IPS-18a (cell line): ENCODE measurements around the gene AIRE.

ENCODE experiments used
- H3K27ac ChIP-seq: one replicate; pipeline ENCODE4 v1.5.1; 2013; ENCODE audit warnings: low read length
- H3K27me3 ChIP-seq: one replicate; pipeline ENCODE4 v1.6.1; 2013; ENCODE audit warnings: mild to moderate bottlenecking, low read length; ENCODE audit not compliant: control insufficient read depth, insufficient read depth
- H3K36me3 ChIP-seq: one replicate; pipeline ENCODE4 v1.6.1; 2013; ENCODE audit warnings: low read depth, low read length; ENCODE audit not compliant: control insufficient read depth
- H3K4me1 ChIP-seq: one replicate; pipeline ENCODE4 v1.6.1; 2013; ENCODE audit warnings: low read depth, low read length; ENCODE audit not compliant: control insufficient read depth
- H3K4me3 ChIP-seq: one replicate; pipeline ENCODE4 v1.5.1; 2013; ENCODE audit warnings: low read length
- H3K9ac ChIP-seq: one replicate; pipeline ENCODE4 v1.6.1; 2013; ENCODE audit warnings: mild to moderate bottlenecking, low read length, moderate library complexity
- H3K9me3 ChIP-seq: one replicate; pipeline ENCODE4 v1.6.1; 2013; ENCODE audit warnings: low read depth, low read length; ENCODE audit not compliant: control insufficient read depth

The AIRE gene

DNA sequence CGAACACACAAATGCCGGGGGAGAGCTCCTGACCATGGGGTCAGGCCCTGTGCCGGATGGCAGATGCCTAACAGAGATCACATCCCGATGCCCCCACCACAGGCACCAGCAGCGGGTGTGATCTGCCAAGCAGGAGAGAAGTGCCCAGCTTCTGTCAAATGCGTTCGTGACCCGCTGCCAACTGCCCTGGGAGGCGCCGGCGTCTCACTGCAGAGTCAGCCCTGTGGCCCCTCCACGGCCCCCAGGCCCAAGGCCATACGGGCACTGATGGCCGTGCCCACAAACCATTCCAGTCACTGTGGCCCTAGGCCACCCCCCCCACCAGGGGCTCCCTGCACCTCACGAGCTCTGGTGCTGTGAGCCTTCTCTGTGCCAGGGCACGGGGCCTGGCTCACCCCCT is 45.5 kb downstream of the AIRE start:
- Histone ChIP-seq H3K9me3 (no peaks in the 10 kb centered on the region), H3K36me3 (no peaks in the 10 kb centered on the region), H3K27ac (no peak overlapping the region), H3K9ac (no peak overlapping the region), H3K27me3 (no peaks in the 10 kb centered on the region), H3K4me3 (no peak overlapping the region), H3K4me1 (no peaks in the 10 kb centered on the region)

DNA sequence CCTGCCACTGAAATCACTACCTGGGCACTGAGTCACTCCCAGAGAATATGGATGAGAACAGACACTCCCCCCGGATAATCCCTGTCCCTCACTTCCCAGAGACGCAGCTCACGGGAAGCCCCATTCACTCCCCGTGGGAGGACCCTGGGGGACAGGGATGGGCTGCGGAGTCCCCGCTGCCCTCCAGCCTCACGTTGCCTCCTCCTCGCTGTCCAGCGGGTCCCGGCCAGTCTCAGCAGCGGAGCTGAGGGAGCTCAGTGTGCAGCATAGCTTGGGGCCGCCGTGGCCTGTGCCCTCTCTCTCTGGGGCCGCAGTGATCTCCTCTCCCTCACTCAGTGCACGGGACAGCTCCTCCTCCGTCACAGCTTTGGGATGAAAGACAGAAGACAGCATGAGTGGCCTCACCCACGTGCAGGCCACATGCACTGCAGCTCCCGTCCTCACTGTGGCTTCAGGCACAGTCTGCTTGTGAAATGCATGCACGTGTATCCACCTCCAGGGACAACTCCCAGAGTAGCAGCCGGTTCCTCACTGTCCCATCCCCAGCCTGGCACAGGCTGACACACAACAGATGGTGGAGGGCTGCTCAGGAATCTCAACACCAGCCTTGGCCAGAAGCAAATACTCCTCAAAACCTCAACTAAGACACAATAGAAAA is 46.1 kb downstream of the AIRE start:
- Histone ChIP-seq H3K36me3 (no peaks in the 10 kb centered on the region), H3K9ac (no peak overlapping the region), H3K4me3 (no peak overlapping the region), H3K27ac (no peak overlapping the region), H3K9me3 (no peaks in the 10 kb centered on the region), H3K27me3 (no peaks in the 10 kb centered on the region), H3K4me1 (no peaks in the 10 kb centered on the region)

DNA sequence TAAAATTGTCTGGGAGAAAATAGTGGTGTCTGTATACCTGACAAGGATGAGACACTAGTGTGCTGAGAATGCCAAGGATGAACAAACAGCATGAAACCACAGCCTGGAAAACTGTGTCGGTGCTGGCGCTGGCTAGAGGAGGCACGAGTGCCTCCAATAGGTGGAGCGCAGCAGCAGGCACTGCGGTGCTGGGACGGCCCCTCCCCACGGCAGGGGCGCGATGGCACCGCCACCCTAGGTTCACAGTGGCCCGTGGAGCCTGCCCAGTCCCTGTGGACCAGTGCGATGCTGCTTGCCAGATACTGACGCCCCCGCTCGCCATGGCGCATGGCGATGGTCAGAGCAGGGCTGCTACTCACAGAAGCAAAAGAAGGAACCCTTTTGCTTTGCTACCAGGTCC is 46.7 kb downstream of the AIRE start:
- Histone ChIP-seq H3K4me3 (no peak overlapping the region), H3K4me1 (no peaks in the 10 kb centered on the region), H3K9ac (no peak overlapping the region), H3K27ac (no peak overlapping the region), H3K27me3 (no peaks in the 10 kb centered on the region), H3K9me3 (no peaks in the 10 kb centered on the region), H3K36me3 (no peaks in the 10 kb centered on the region)

DNA sequence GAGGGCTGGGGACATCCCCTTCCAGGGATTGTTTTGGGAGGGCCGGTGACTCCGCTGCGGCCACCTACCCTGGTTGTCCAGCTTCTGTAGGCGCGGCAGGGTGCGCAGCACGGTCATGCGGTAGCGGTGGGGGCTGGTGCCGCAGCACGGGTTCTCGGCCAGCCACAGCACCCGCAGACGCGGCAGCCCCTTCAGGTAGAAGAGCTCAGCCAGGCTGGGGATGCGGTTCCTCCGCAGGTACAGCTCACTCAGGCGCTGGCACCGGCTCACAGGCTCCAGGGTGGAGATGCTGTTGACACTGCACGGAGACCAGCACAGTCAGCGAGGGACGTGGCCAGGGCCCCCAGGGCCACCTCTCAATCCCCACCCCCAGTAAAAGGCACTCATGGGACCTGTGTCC is 47.3 kb downstream of the AIRE start:
- H3K27ac ChIP-seq: no peak overlapping the region
- H3K36me3 ChIP-seq: no peaks in the 10 kb centered on the region
- H3K9me3 ChIP-seq: no peaks in the 10 kb centered on the region
- H3K9ac ChIP-seq: no peak overlapping the region
- H3K27me3 ChIP-seq: no peaks in the 10 kb centered on the region
- H3K4me1 ChIP-seq: no peaks in the 10 kb centered on the region
- H3K4me3 ChIP-seq: no peak overlapping the region

DNA sequence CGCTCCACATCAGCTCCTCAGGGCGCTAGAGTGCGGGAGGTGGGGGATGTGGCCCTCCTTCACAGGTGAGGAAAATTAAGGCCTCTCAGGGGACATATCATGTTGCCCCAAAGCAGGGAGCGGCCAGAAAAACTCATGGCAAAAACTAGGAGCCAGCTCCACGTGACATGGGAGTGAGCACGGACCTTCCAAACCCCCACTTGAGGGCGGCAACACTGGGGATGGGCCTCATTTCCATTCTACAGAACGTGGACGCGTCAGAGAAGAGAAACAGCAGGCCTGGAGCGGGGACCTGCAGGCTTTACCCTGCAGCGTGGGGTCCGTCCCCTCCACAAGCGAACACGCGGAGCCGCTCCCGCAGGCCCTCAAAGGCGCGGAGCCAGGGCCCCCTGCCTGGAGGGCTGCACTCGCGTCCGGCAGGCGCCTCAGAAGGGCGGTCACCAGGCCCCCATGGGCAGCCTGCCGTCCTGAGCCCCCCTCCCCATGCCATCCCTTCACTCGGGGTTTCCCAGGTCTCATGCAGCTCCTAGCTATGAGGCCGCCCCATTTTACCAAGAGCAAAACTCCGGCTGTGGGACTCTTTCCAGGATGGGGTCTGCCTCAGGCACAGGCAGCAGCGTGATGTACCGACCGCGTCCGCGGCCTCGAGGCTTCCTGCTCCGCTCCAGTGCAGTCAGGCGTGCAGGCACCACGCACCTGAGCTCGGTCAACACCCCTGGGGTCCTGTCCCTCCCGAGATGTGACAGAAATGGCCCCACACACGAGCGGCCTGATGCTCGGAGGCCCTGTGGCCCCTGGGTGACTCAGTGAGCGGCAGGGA is 48.0 kb downstream of the AIRE start:
- Histone ChIP-seq H3K4me1 (no peaks in the 10 kb centered on the region), H3K27me3 (no peaks in the 10 kb centered on the region), H3K36me3 (no peaks in the 10 kb centered on the region), H3K9ac (no peak overlapping the region), H3K9me3 (no peaks in the 10 kb centered on the region), H3K27ac (no peak overlapping the region), H3K4me3 (no peak overlapping the region)

DNA sequence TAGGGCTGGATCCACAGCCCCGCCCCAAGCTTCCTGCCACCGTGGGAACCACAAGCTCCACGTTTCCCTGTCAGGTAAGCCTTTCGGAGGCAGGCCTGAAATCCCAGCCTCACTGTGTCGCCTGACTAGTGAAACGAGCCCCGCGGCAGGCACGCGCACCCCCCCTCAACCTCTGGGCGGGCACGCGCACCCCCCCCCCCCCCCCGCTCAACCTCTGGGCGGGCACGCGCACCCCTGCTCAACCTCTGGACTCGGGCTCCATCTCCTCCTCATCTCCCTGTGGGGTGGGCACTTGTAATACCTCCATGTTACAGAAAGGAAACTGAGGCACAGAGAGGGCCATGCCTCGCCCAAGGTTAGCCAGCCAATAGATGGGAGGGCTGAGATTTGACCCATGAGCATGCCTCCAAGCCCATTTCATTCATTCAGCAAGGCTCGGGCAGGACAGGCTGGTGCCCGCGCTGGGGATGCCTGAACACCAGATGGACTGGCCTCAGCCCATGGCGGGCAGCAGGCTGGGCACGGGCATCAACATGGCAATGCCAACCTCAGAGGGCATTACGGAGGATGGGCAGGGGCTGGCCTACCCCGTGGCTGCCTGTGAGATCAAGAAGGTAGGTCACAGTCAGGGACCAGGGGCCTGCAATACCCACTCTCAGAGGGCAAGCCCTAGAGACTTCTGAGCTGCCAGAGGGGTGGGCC is 48.8 kb downstream of the AIRE start:
- Histone ChIP-seq H3K36me3 (no peaks in the 10 kb centered on the region), H3K9me3 (no peaks in the 10 kb centered on the region), H3K27ac (no peak overlapping the region), H3K27me3 (no peaks in the 10 kb centered on the region), H3K4me1 (no peaks in the 10 kb centered on the region), H3K9ac (no peak overlapping the region), H3K4me3 (no peak overlapping the region)

DNA sequence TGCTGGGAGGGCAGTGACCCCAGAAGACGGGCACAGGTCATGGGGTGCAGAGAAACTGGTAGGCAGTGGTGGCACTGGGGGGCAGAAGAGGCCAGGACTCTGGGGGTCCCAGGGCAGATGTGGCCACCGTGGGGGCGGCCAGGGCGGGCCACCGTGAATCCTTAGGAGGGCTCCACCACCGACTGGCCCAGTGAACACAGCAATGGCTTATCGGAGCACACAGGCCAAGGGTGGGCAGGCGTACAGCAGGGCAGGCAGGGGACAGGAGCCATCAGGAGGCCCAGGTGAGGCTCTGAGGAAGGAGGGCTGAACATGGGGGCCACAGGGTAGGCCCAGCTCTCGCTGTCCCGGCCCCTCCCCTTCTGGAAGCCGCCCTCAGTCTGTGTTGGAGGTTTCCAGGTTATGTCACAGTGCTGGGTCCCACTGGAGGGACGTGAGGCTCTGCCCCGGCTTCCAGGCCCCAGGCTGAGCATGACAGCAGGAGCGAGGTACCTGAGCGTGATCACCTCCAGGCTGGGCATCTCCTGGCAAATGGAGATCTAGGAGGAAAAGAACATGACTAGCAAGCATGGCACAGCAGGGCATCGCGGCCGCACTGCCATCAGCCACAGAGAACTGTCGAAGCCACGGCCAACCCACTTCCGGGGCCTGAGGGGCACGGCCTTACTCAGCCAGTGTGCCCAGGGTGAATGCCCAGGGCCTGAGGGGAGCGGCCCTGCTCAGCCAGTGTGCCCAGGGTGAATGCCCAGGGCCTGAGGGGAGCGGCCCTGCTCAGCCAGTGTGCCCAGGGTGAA is 49.8 kb downstream of the AIRE start:
- Histone ChIP-seq H3K9ac (no peak overlapping the region), H3K27me3 (no peaks in the 10 kb centered on the region), H3K4me3 (no peak overlapping the region), H3K4me1 (peaks cover 4% of the 10 kb centered on the region), H3K9me3 (no peaks in the 10 kb centered on the region), H3K36me3 (no peaks in the 10 kb centered on the region), H3K27ac (no peak overlapping the region)

DNA sequence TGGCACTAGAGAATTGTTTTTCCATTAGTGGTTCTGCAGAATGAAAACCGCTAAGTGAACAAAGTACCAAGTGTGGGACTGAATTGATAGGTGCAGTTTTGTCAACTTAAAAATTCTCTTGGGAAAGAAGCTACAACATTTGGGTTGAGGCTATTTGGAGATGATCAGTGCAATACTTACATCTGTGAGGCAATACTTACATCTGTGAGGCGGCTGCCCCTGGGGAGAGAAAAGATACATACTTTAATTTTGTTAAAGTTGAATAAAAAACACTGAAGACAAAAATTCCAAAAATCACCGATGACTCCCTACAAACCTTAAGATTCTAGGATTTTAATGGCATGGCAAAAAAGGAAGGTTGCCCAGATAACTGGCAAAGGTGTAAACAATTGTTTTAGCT is 51.8 kb downstream of the AIRE start:
- Histone ChIP-seq H3K4me1 (peaks cover 4% of the 10 kb centered on the region), H3K36me3 (no peaks in the 10 kb centered on the region), H3K27me3 (no peaks in the 10 kb centered on the region), H3K9ac (no peak overlapping the region), H3K4me3 (no peak overlapping the region), H3K9me3 (no peaks in the 10 kb centered on the region), H3K27ac (no peak overlapping the region)

DNA sequence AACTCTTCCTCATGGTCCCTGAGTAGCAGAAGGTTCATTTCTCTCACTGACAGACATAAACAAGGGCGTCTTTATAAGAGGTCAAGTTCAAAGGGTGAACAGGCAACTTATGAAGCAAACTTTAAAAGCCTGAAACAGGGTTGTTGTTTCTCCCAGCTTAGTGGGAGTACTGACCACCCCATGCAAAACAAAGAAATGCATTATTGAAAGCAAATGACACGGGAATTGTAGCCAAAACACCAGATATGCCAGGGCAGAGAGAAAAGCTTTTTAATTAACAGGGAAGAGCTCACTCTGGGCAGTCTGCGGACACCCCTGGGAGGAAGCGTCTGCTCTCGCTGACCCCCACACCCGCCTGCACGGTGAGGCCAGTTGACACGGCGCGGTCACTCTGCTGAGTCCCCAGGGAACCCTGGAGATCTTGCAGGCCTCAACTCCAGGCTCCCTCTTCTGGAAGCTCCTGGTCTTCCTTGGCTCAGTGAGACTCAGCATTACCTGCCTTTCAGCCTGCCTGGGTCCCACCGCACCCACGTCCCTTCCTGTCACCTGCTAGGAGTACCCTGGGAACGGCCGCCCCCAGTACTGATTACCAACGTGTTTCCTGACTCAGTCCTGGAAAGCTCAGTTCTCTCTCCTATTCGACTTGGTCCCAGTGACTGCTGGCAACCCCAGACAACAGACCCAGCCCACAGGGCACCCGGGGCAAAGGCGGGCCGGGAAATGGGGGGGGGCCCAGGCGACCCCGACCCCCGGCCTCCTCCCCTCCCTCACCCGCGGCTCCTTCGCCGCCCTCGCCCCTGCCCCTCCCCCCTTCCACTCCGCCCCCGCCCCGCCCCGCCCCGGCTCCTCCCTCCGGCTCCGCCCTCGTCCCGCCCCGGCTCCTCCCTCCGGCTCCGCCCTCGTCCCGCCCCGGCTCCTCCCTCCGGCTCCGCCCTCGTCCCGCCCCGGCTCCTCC is 52.5 kb downstream of the AIRE start:
- Histone ChIP-seq H3K27ac (no peak overlapping the region), H3K4me1 (peaks cover 4% of the 10 kb centered on the region), H3K36me3 (no peaks in the 10 kb centered on the region), H3K27me3 (no peaks in the 10 kb centered on the region), H3K9me3 (no peaks in the 10 kb centered on the region), H3K9ac (no peak overlapping the region), H3K4me3 (peak overlapping the region; percentile 68)

DNA sequence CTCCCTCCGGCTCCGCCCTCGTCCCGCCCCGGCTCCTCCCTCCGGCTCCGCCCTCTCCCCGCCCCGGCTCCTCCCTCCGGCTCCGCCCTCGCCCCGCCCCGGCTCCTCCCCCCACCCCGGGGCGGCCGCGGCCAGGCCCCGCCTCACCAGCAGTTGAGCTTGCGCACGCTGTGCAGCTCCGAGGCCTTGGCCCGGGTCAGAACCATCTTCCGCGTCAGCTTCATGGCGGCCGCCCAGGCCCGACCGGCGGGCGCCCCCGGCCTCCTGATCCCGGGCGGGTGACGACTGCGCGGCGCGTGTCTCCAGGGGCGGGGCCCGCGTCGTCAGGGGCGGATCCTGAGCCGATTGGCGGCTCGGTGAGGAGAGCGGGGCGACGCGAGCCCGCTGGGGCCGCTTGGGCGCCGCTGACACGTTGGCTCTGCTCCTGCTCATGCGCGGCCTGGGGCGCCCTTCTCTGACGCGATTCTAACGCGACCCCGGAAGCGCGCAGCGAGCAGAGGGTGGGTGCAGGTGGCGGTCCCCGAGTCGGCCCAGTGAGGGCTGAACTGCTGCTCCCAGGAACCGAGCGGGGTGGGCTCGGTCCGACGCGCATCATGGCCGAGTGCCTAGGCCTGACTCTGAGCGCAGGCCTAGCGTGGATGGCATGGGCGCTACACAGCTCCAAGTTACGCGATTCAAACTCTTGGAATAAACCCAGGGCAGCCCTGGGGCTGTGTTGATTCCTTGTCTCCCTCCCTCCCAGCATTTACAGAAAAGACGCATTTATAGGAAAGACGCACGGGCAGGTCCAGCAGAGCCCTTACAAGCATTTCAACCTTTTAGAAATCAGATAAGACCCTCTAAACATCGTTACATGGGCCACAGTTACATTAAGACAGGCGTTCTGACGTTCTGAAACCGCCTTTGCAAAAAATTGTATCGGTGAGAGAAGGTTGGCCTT is 53.6 kb downstream of the AIRE start, which contains the start of gene CFAP410:
Gene CFAP410 (minus strand): TSS at position 420 of the 940 bp plus-strand sequence. CDS start 196 bp downstream, at position 224.
- Histone ChIP-seq H3K9ac (peak within 1 kb of the TSS; percentile 89), H3K27me3 (no peaks in the 10 kb centered on the region), H3K9me3 (no peaks in the 10 kb centered on the region), H3K27ac (peak within 1 kb of the TSS; percentile 92), H3K4me3 (peak within 1 kb of the TSS; percentile 98), H3K4me1 (peaks cover 4% of the 10 kb centered on the region), H3K36me3 (no peaks in the 10 kb centered on the region)
